HepG2 (cell line): ENCODE results near the gene PTMA. TPM values are rescaled to one million over a fixed set of nuclear protein-coding genes. Genes with fewer than 3 reads are reported as not detected.

Source experiments
- ARID2 ChIP-seq: sonication (generic); formaldehyde crosslinking; IDR thresholded peaks from 2 replicates; pipeline ENCODE4 v1.8.1; 2022; ENCODE audit warnings: mild to moderate bottlenecking, missing genetic modification reagents, borderline replicate concordance
- CEBPB ChIP-seq: IDR thresholded peaks from 2 replicates; pipeline ENCODE4 v1.6.1; 2011; ENCODE audit warnings: low read depth, low read length, improper control_type of control experiment, borderline replicate concordance
- DNMT3B ChIP-seq: conservative IDR thresholded peaks from 2 replicates; pipeline ENCODE4 v1.6.1; 2016; ENCODE audit warnings: missing biosample characterization, control low read depth
- FIP1L1 ChIP-seq: fragments of 200-400 bp; formaldehyde crosslinking; IDR thresholded peaks from 2 replicates; pipeline ENCODE4 v1.6.1; 2018; ENCODE audit warnings: low read depth, mild to moderate bottlenecking, low read length, moderate library complexity, borderline replicate concordance; ENCODE audit not compliant: insufficient read depth
- HMG20A ChIP-seq: IDR thresholded peaks from 2 replicates; pipeline ENCODE4 v1.6.1; 2016; ENCODE audit warnings: borderline replicate concordance
- HNRNPK ChIP-seq: fragments of 200-400 bp; formaldehyde crosslinking; IDR thresholded peaks from 2 replicates; pipeline ENCODE4 v1.6.1; 2018; ENCODE audit warnings: low read length, low read depth, moderate library complexity, mild to moderate bottlenecking; ENCODE audit not compliant: poor library complexity, severe bottlenecking
- KLF11 ChIP-seq: IDR thresholded peaks from 2 replicates; pipeline ENCODE4 v1.6.1; 2016; ENCODE audit warnings: missing compliant biosample characterization
- KLF12 ChIP-seq: sonication (generic); formaldehyde crosslinking; IDR thresholded peaks from 2 replicates; pipeline ENCODE4 v1.4.0; 2020; ENCODE audit warnings: missing genetic modification reagents, borderline replicate concordance
- MXI1 ChIP-seq: IDR thresholded peaks from 3 replicates; pipeline ENCODE4 v1.6.1; 2012; ENCODE audit warnings: low read depth, low read length, inconsistent platforms, borderline replicate concordance
- RARA ChIP-seq: IDR thresholded peaks from 2 replicates; pipeline ENCODE4 v1.6.1; 2016; ENCODE audit warnings: missing genetic modification reagents, missing compliant biosample characterization
- SMAD1 ChIP-seq: sonication (generic); formaldehyde crosslinking; IDR thresholded peaks from 2 replicates; pipeline ENCODE4 v1.4.0; 2020; ENCODE audit warnings: missing genetic modification reagents, low read depth, mild to moderate bottlenecking, borderline replicate concordance
- SMARCC2 ChIP-seq: fragments of 450-650 bp; IDR thresholded peaks from 2 replicates; pipeline ENCODE4 v1.6.1; 2017; ENCODE audit warnings: antibody characterized with exemption, mild to moderate bottlenecking
- SUZ12 ChIP-seq: fragments of 150-350 bp; IDR thresholded peaks from 2 replicates; pipeline ENCODE4 v1.6.1; 2014; ENCODE audit warnings: low read depth, low read length
- TSC22D2 ChIP-seq: sonication (generic); formaldehyde crosslinking; IDR thresholded peaks from 2 replicates; pipeline ENCODE4 v1.5.1; 2020; ENCODE audit warnings: missing genetic modification reagents, mild to moderate bottlenecking, borderline replicate concordance
- ZBTB8A ChIP-seq: sonication (generic); formaldehyde crosslinking; IDR thresholded peaks from 2 replicates; pipeline ENCODE4 v1.4.0; 2020; ENCODE audit warnings: mild to moderate bottlenecking, low read depth, missing genetic modification reagents, borderline replicate concordance
- ZMYM3 ChIP-seq: sonication (generic); formaldehyde crosslinking; IDR thresholded peaks from 2 replicates; pipeline ENCODE4 v1.5.1; 2020; ENCODE audit warnings: mild to moderate bottlenecking, missing genetic modification reagents
- ZNF138 ChIP-seq: sonication (generic); formaldehyde crosslinking; IDR thresholded peaks from 2 replicates; pipeline ENCODE4 v1.5.0; 2020; ENCODE audit warnings: mild to moderate bottlenecking, low read depth, missing genetic modification reagents
- ZNF3 ChIP-seq: IDR thresholded peaks from 2 replicates; pipeline ENCODE4 v1.7.0; 2017; ENCODE audit warnings: inconsistent platforms
- ZNF367 ChIP-seq: sonication (generic); formaldehyde crosslinking; IDR thresholded peaks from 2 replicates; pipeline ENCODE4 v1.4.0; 2020; ENCODE audit warnings: missing genetic modification reagents, borderline replicate concordance
- ZNF543 ChIP-seq: sonication (generic); formaldehyde crosslinking; IDR thresholded peaks from 2 replicates; pipeline ENCODE4 v1.4.0; 2020; ENCODE audit warnings: mild to moderate bottlenecking, missing genetic modification reagents
- ZNF646 ChIP-seq: sonication (generic); formaldehyde crosslinking; IDR thresholded peaks from 2 replicates; pipeline ENCODE4 v1.9.0; 2021; ENCODE audit warnings: mild to moderate bottlenecking, missing genetic modification reagents
- ZNF703 ChIP-seq: sonication (generic); formaldehyde crosslinking; IDR thresholded peaks from 2 replicates; pipeline ENCODE4 v1.5.1; 2020; ENCODE audit warnings: missing genetic modification reagents, mild to moderate bottlenecking, moderate library complexity, borderline replicate concordance
- ZNF879 ChIP-seq: sonication (generic); formaldehyde crosslinking; IDR thresholded peaks from 2 replicates; pipeline ENCODE4 v1.8.1; 2023; ENCODE audit warnings: missing genetic modification reagents
- ZSCAN25 ChIP-seq: sonication (generic); formaldehyde crosslinking; IDR thresholded peaks from 2 replicates; pipeline ENCODE4 v1.8.0; 2022; ENCODE audit warnings: mild to moderate bottlenecking, missing genetic modification reagents
- polyA plus RNA-seq, 8 experiments: library from polyadenylated mRNA; depleted of rRNA in 3 of 8; stranded (reverse) in 7 of 8; unstranded in 1 of 8; fragments of >200 nt; fragmentation: Illumina TruSeq in 4 of 8; extraction: Trizol in 4 of 8; gene quantifications; 2 replicates each; pipeline versions ENCODE4 v1.2.1 to v1.2.3, GENCODE V29; 2011 to 2016; ENCODE audit warnings: low read depth in 4 of 8, missing spikeins in 1 of 8, mixed read lengths in 1 of 8; ENCODE audit not compliant: insufficient read depth in 1 of 8
- total RNA-seq, 5 experiments: library from RNA; depleted of rRNA; stranded (reverse); fragments of >200 nt; fragmentation: Illumina TruSeq; extraction: Trizol; gene quantifications; 2 replicates each; pipeline ENCODE4 v1.2.3, GENCODE V29; 2016; ENCODE audit warnings: low read depth in 1 of 5
- TF ChIP-seq, protein P1 (sequence below): IDR thresholded peaks from 2 replicates; pipeline ENCODE4 v1.6.1; 2018; ENCODE audit warnings: missing genetic modification reagents

The PTMA gene
- total and polyA plus RNA-seq, 2 of the 13 experiments (the other 11 are each of a cell fraction or from before 2014, with no cell fraction given): 190 to 1,086 TPM

- no peak for TF ChIP-seq CEBPB
- TF ChIP-seq HNRNPK: no peak
- no peak for TF ChIP-seq MXI1
- no peak for TF ChIP-seq ARID2 (CRISPR knock-in tag)
- no peak for TF ChIP-seq ZNF543 (CRISPR knock-in tag)
- TF ChIP-seq ZNF703: no peak; the same call in 1 of the 2 replicates
- no peak for TF ChIP-seq ZNF646 (CRISPR knock-in tag)
- TF ChIP-seq ZNF3 (CRISPR knock-in tag): no peak
- TF ChIP-seq, protein P1, sequence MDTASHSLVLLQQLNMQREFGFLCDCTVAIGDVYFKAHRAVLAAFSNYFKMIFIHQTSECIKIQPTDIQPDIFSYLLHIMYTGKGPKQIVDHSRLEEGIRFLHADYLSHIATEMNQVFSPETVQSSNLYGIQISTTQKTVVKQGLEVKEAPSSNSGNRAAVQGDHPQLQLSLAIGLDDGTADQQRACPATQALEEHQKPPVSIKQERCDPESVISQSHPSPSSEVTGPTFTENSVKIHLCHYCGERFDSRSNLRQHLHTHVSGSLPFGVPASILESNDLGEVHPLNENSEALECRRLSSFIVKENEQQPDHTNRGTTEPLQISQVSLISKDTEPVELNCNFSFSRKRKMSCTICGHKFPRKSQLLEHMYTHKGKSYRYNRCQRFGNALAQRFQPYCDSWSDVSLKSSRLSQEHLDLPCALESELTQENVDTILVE (CRISPR knock-in tag): no peak
- no peak for TF ChIP-seq ZNF879 (CRISPR knock-in tag)
- no peak for TF ChIP-seq FIP1L1
- TF ChIP-seq DNMT3B (CRISPR knock-in tag): no peak
- TF ChIP-seq SMARCC2: no peak
- no peak for TF ChIP-seq SUZ12
- no peak for TF ChIP-seq HMG20A
- TF ChIP-seq SMAD1 (CRISPR knock-in tag): no peak
- TF ChIP-seq TSC22D2: no peak
- no peak for TF ChIP-seq KLF11 (CRISPR knock-in tag)
- TF ChIP-seq ZSCAN25 (CRISPR knock-in tag): no peak; the same call in 1 of the 2 replicates
- TF ChIP-seq ZNF367: 0 out of 2 replicates have a peak, but pooled peaks have one; percentile 36
- TF ChIP-seq ZBTB8A (CRISPR knock-in tag): no peak
- no peak for TF ChIP-seq RARA (CRISPR knock-in tag)
- no peak for TF ChIP-seq ZNF138 (CRISPR knock-in tag)
- no peak; the same call in 1 of the 2 replicates for TF ChIP-seq ZMYM3 (CRISPR knock-in tag)
- TF ChIP-seq KLF12 (CRISPR knock-in tag): no peak
Observed at GRCh38 chr2:231674587-231675338, 33.6 kb upstream of the PTMA start (continued).
